Hematopoietic multipotent progenitor cell (in vitro differentiated cells): ENCODE measurements around the gene LCK. TPM values are rescaled to one million over a fixed set of nuclear protein-coding genes. Genes with fewer than 3 reads are reported as not detected.
A peak's percentile ranks its signal among the peaks of the same experiment; 100 is the strongest.
"Not testable (repeated sequence)": the region's sequence is repeated elsewhere in the genome, so short reads cannot be mapped to it uniquely, and the experiment has no call there.

Source experiments
- DNase-seq, 3 donors: peaks; one replicate each; pipeline ENCODE4 v3.0.0-alpha.2; 2011 to 2015; ENCODE audit warnings: low read depth in 2 of 3, low spot score in 2 of 3
- total RNA-seq: library from RNA; depleted of rRNA; stranded (reverse); fragments of >200 nt; gene quantifications from one replicate; pipeline ENCODE4 v1.2.3, GENCODE V29; 2012

LCK gene
- total RNA-seq, 1 donor, result 3.5 TPM

DNA sequence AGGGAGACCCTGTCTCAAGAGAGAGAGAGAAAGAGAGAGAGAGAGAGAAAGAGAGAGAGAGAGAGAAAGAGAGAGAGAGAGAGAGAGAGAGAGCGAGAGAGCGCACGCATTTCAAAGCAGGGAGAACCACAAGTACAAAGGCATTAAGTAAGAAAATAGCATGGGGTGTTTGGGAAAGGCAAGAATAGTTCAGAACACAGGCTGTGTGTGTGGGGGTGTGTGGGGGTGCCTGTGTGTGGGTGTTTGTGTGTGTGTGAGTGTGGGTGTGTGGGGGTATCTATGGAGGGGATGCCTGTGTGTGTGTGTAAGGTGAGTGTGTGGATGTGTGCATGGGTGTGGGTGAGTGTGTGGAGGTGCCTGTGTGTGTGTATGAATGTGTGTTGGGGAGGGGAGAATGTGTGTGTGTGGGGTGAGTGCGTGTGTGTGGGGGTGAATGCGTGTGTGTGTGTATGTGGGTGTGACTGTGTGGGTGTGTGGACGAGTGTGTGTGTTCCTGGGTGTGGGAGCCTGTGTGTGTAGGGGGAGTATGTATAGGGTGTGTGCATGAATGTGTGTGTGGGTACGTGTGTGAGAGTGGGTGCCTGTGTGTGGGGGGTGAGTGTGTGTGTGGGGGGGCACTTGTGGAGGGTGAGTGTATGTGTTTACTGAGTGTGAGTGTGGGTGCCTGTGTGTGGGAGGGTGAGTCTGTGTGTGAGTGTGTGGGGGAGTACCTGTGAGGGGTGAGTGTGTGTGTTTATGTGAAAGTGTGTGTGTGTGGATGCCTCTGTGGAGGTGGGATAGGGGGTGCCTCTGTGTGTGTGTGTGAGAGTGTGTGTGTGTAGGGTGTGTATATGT, 21.7 kb downstream of the LCK start:
- no peak for DNase-seq

GRCh38 chr1:32273391-32274208, 22.5 kb downstream of the LCK start:
- DNase-seq, result peak in 2 of 3 donors; percentile 33 to 58

DNA sequence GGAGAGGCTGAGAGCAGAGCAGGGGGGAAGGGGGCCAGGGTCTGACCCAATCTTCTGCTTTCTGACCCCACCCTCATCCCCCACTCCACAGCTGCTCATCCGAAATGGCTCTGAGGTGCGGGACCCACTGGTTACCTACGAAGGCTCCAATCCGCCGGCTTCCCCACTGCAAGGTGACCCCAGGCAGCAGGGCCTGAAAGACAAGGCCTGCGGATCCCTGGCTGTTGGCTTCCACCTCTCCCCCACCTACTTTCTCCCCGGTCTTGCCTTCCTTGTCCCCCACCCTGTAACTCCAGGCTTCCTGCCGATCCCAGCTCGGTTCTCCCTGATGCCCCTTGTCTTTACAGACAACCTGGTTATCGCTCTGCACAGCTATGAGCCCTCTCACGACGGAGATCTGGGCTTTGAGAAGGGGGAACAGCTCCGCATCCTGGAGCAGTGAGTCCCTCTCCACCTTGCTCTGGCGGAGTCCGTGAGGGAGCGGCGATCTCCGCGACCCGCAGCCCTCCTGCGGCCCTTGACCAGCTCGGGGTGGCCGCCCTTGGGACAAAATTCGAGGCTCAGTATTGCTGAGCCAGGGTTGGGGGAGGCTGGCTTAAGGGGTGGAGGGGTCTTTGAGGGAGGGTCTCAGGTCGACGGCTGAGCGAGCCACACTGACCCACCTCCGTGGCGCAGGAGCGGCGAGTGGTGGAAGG, 23.7 kb downstream of the LCK start:
- no peak for DNase-seq

GRCh38 chr1:32275424-32275823, 24.4 kb downstream of the LCK start:
- peak in 1 of 3 donors; percentile 42 for DNase-seq

DNA sequence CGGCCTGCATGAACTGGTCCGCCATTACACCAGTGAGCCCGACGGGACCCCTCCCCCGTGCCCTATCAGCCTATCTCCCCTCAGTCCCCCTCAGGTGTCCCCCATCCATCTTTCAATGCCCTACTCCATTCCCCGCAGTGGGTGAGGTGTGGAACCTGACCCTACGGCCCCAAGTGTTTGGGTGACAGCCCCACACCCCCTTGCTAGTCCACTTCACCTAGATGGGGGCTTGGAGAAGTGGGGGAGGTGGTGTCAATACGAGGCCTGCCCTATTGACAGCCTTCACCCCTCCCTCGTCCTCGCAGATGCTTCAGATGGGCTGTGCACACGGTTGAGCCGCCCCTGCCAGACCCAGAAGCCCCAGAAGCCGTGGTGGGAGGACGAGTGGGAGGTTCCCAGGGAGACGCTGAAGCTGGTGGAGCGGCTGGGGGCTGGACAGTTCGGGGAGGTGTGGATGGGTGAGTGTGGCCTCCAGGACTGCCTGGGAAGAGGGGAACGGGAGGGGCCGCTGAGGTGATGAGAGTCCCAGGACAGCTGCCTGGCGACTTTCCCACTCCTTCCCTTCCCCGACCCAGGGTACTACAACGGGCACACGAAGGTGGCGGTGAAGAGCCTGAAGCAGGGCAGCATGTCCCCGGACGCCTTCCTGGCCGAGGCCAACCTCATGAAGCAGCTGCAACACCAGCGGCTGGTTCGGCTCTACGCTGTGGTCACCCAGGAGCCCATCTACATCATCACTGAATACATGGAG, 25.1 kb downstream of the LCK start:
- no peak for DNase-seq

GRCh38 chr1:32284777-32285176, 33.7 kb downstream of the LCK start:
- DNase-seq, result not testable (repeated sequence)

DNA sequence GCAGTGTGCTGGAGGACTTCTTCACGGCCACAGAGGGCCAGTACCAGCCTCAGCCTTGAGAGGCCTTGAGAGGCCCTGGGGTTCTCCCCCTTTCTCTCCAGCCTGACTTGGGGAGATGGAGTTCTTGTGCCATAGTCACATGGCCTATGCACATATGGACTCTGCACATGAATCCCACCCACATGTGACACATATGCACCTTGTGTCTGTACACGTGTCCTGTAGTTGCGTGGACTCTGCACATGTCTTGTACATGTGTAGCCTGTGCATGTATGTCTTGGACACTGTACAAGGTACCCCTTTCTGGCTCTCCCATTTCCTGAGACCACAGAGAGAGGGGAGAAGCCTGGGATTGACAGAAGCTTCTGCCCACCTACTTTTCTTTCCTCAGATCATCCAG, 34.6 kb downstream of the LCK start:
- DNase-seq, result no peak

GRCh38 chr1:32286763-32287162, 35.7 kb downstream of the LCK start:
- no peak for DNase-seq

- no peak for DNase-seq
Measured at GRCh38 chr1:32289256-32289655, 38.2 kb downstream of the LCK start.

DNA sequence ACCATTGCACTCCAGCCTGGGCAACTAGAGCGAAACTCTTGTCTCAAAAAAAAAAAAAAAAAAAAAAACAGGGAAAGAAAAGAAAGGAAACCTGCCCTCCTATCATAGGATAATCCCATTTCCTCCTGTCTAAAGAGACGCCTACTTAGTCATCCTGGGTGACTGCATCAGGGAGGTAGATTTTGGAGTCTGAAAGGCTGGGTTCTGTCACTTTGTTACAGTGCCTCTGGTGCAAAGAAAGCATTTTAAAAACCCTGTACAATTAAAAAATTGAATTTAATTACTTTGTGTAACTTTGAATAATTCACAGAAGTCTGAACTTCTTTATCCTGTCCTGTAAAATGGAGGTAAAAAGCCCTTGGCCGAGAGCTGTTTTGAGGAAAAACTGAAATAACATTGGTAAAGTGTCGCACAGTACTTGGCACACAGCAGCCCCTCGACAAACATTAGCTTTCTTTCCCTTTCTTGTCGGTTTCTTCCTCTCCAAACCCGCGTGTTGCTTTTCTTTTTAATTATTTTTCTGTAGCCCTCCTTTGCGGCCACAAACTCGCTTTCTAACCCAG, 40.2 kb downstream of the LCK start:
- DNase-seq, result no peak

DNA sequence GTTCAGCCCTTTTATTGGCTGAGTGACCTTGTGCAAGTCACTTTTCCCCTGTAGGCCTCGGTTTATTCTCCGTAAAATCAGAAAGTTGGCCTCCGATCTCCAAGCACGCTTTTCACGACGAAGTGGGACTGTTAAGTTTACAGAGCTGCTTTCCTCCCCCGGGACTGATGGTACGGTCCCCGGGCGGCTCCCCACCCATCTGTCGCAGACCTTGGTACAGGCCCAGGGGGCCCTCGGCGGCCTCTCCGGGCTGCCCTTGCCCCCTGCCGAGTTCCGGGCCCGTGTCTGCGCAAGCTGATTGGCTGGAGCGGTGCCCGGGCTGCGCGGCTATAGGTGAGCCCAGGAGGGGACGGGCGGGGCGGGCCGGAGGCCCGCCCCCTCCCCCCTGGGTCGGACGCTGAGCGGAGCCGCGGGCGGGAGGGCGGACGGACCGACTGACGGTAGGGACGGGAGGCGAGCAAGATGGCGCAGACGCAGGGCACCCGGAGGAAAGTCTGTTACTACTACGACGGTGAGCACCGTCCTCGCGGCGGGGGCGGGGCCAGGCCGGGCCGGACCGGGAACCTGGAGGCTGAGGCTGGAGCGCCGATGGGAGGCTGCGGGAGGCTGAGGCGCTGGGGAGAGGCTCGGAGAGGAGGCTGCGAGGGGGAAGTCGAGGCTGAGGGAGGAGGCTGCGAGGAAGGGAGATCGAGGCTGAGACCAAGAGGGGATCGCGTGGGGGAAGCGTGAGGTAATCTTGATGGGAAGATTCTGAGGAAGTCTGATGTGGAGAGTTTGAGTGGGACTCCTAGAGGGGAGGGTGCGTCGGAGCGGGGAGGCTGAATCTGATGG, 40.9 kb downstream of the LCK start, which contains the start of gene HDAC1:
TSS of gene HDAC1 (plus strand) at position 376 of the 831 bp plus-strand sequence. CDS start at position 463, 87 bp downstream.
- peak; percentile 86 to 99 (median 98) for DNase-seq

- DNase-seq, result not testable (repeated sequence)
Measured at GRCh38 chr1:32298211-32298610, 47.1 kb downstream of the LCK start.

- no peak for DNase-seq
Measured at GRCh38 chr1:32299327-32299726, 48.3 kb downstream of the LCK start.

DNA sequence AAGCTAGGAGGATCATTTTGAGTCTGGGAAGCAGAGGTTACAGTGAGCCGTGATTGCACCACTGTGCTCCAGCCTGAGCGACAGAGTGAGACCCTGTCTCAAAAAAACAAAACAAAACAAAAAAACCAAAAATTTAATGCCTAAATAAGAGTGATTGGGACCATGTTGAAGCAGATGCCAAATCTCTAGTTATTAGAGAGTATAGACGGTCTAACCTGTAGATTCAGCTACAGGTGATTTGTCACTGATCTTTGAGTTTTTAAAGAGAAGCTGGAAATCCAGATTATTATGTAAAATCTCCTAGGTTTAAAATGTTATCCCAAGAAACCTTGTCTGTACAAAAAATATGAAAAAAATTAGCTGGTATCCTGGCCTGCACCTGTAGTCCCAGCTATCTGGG, 52.3 kb downstream of the LCK start:
- DNase-seq, result no peak

- no peak for DNase-seq
Measured at GRCh38 chr1:32303997-32304622, 53.0 kb downstream of the LCK start.

DNA sequence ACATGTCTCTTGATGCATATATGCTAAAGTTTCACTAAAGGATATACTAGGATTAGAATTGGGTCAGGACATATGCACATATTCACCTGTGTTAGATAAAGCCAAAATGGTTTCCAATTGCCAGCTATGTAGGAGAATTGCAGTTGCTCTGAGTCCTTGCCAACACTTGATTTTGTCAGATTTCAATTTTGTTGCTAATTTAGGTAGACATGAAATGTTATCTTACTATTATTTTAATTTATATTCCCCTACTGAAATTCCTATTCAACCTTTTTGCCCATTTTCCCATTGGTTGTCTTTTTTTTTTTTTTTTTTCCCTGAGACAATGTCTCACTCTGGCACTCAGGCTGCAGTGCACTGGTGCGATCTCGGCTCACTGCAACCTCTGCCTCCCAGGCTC, 54.2 kb downstream of the LCK start:
- DNase-seq, result no peak

GRCh38 chr1:32307324-32307723, 56.3 kb downstream of the LCK start:
- no peak for DNase-seq

- no peak for DNase-seq
Measured at GRCh38 chr1:32309960-32310359, 58.9 kb downstream of the LCK start.
